Activated naive CD4-positive, alpha-beta T cell treated with anti-CD3 and anti-CD28 coated beads, Interleukin-2, amount 10 ng/mL, durations not matched to agents 7 days and 5 days (primary cell): ENCODE data around the gene CYTH2.
A peak's percentile ranks its signal among the peaks of the same experiment; 100 is the strongest.

Experiments
- CTCF ChIA-PET: fragments of 350-600 bp; sonication (Branson Sonifier 250); formaldehyde crosslinking; loops from one replicate; lab custom pipeline; 2021; ENCODE audit warnings: antibody characterized with exemption; lab: Charles Lee
- DNase-seq: peaks from one replicate; pipeline ENCODE4 v3.0.0-alpha.2; 2020
- H3K27ac Mint-ChIP-seq: one replicate; pipeline ENCODE4 v1.8.0; 2021; ENCODE audit warnings: mild to moderate bottlenecking, moderate library complexity, mixed read lengths
- H3K27me3 Mint-ChIP-seq: one replicate; pipeline ENCODE4 v1.8.0; 2021; ENCODE audit warnings: mild to moderate bottlenecking, mixed read lengths
- H3K36me3 Mint-ChIP-seq: one replicate; pipeline ENCODE4 v1.8.0; 2021; ENCODE audit warnings: mixed read lengths
- H3K4me1 Mint-ChIP-seq: one replicate; pipeline ENCODE4 v1.8.0; 2021; ENCODE audit warnings: mixed read lengths
- H3K4me3 Mint-ChIP-seq: one replicate; pipeline ENCODE4 v1.8.0; 2021; ENCODE audit warnings: mild to moderate bottlenecking, moderate library complexity, mixed read lengths
- H3K9me3 Mint-ChIP-seq: one replicate; pipeline ENCODE4 v1.8.0; 2021; ENCODE audit warnings: mixed read lengths

CYTH2 gene

GRCh38 chr19:48461982-48462655 lies 7.0 kb upstream of the CYTH2 start:
- H3K27ac Mint-ChIP-seq = no peak overlapping the region
- no peaks in the 10 kb centered on the region for H3K9me3 Mint-ChIP-seq
- H3K27me3 Mint-ChIP-seq = peaks cover 7% of the 10 kb centered on the region
- H3K36me3 Mint-ChIP-seq = peaks cover 7% of the 10 kb centered on the region
- H3K4me1 Mint-ChIP-seq = no peaks in the 10 kb centered on the region
- DNase-seq = no peak
- CTCF ChIA-PET = no interaction called here
- H3K4me3 Mint-ChIP-seq = no peak overlapping the region

DNA sequence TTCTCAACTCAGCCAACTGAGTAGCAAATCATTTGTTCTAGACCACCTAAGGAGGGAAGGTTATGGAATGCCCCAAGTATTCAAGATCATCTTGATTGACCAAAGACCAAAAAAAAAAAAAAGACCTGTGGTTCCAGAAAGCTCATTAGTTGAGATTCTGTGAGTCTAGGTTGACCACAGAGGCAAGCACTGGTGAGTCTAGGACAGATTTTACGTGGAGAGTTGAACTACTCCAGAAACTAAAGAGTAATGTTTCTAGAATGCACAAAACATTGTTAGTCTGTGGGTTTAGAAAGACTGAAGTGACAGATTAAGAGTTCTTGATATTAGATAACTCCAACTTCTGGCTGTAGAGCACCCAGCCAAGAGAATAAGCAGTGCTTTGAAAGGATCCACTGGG lies 4.0 kb upstream of the CYTH2 start:
- Mint-ChIP-seq H3K36me3 (peaks cover 3% of the 10 kb centered on the region), H3K4me1 (peaks cover 14% of the 10 kb centered on the region), H3K4me3 (no peak overlapping the region), H3K9me3 (no peaks in the 10 kb centered on the region), H3K27ac (no peak overlapping the region), H3K27me3 (peaks cover 7% of the 10 kb centered on the region)
- CTCF ChIA-PET = no interaction called here
- DNase-seq = no peak

- peaks cover 7% of the 10 kb centered on the region for H3K27me3 Mint-ChIP-seq
- no peaks in the 10 kb centered on the region for H3K9me3 Mint-ChIP-seq
- H3K4me1 Mint-ChIP-seq = peaks cover 21% of the 10 kb centered on the region
- CTCF ChIA-PET = interaction anchor here (1.1 kb wide), 1 partner anchor 76 kb away, joined by 3 read pairs; the partner anchor contains the start of gene KDELR1
- peaks cover 11% of the 10 kb centered on the region for H3K36me3 Mint-ChIP-seq
- H3K4me3 Mint-ChIP-seq = no peak overlapping the region
- no peak overlapping the region for H3K27ac Mint-ChIP-seq
- DNase-seq = no peak
These were observed 2.4 kb upstream of the CYTH2 start for GRCh38 chr19:48466561-48467325.

GRCh38 chr19:48468772-48469288 lies 339 bp upstream of the CYTH2 start:
- peak; percentile 100 for DNase-seq
- Mint-ChIP-seq H3K9me3 (no peaks in the 10 kb centered on the region), H3K27me3 (peaks cover 7% of the 10 kb centered on the region), H3K27ac (peak overlapping the region; percentile 91), H3K36me3 (peaks cover 26% of the 10 kb centered on the region), H3K4me3 (peak overlapping the region; percentile 83), H3K4me1 (peaks cover 21% of the 10 kb centered on the region)
- CTCF ChIA-PET = no interaction called here

- Mint-ChIP-seq H3K4me1 (peaks cover 21% of the 10 kb centered on the region), H3K27me3 (peaks cover 7% of the 10 kb centered on the region), H3K4me3 (peak overlapping the region; percentile 83), H3K9me3 (no peaks in the 10 kb centered on the region), H3K27ac (peak overlapping the region; percentile 81), H3K36me3 (peaks cover 33% of the 10 kb centered on the region)
- no peak for DNase-seq
- CTCF ChIA-PET = interaction anchor here (1.4 to 2.1 kb wide), 2 partner anchors 20 to 114 kb away, joined by 3 to 8 read pairs; no protein-coding TSS in a partner anchor
These were observed 938 bp downstream of the CYTH2 start for GRCh38 chr19:48469934-48470680.

- Mint-ChIP-seq H3K27me3 (peaks cover 4% of the 10 kb centered on the region), H3K4me3 (peak overlapping the region; percentile 83), H3K27ac (peak overlapping the region; percentile 31), H3K36me3 (peaks cover 38% of the 10 kb centered on the region), H3K4me1 (peaks cover 21% of the 10 kb centered on the region), H3K9me3 (no peaks in the 10 kb centered on the region)
- CTCF ChIA-PET = interaction anchor here (0.6 to 2.1 kb wide), 3 partner anchors 15 to 113 kb away, joined by 3 to 8 read pairs (median 3); no protein-coding TSS in a partner anchor
- no peak for DNase-seq
These were observed 1.7 kb downstream of the CYTH2 start for GRCh38 chr19:48470856-48471255.

GRCh38 chr19:48471836-48472235 lies 2.7 kb downstream of the CYTH2 start:
- Mint-ChIP-seq H3K4me1 (peaks cover 21% of the 10 kb centered on the region), H3K27me3 (peaks cover under 1% of the 10 kb centered on the region), H3K27ac (no peak overlapping the region), H3K36me3 (peaks cover 43% of the 10 kb centered on the region), H3K4me3 (no peak overlapping the region), H3K9me3 (no peaks in the 10 kb centered on the region)
- no peak for DNase-seq
- CTCF ChIA-PET = no interaction called here

DNA sequence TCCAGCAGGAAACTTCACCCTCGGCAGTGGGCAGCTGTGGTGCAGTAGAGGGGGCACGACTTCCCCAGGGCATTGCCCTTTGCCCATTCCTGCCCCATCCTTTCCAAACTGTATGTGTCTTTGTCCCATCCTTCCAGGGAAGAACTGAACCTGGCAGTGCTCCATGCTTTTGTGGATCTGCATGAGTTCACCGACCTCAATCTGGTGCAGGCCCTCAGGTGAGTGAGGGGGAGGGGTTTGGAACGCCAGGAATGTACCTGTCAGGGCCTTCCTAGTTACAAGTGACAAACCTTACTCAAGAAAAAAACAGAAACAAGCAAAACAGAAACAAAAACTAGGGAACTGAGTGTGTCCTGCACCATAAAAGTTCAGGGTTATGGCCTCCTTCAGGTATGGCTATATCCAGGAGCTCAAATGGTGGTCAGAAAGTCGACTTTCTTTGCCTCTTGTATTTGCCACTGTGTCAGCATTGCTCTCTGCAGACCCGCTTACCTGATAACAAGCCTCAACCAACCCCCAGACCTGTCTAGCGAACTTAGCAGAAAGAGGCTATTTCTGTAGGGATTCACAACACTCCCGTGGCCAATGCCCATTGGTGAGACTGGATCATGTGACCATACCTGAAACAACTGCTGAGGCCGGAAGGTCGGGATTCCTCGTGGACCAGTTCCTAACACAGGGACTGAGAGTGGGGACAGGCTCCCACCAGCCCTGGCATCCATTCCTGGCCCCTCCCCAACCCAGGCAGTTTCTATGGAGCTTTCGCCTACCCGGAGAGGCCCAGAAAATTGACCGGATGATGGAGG lies 4.2 kb downstream of the CYTH2 start:
- Mint-ChIP-seq H3K27ac (no peak overlapping the region), H3K9me3 (no peaks in the 10 kb centered on the region), H3K36me3 (peaks cover 43% of the 10 kb centered on the region), H3K4me1 (peaks cover 14% of the 10 kb centered on the region), H3K4me3 (no peak overlapping the region), H3K27me3 (no peaks in the 10 kb centered on the region)
- DNase-seq = no peak
- CTCF ChIA-PET = interaction anchor here (1.0 kb wide), 1 partner anchor 17 kb away, joined by 5 read pairs; no protein-coding TSS in a partner anchor

GRCh38 chr19:48474084-48474592 lies 5.0 kb downstream of the CYTH2 start:
- H3K27me3 Mint-ChIP-seq = no peaks in the 10 kb centered on the region
- H3K4me1 Mint-ChIP-seq = peaks cover 11% of the 10 kb centered on the region
- H3K36me3 Mint-ChIP-seq = peaks cover 45% of the 10 kb centered on the region
- no peak overlapping the region for H3K4me3 Mint-ChIP-seq
- no peak overlapping the region for H3K27ac Mint-ChIP-seq
- no peaks in the 10 kb centered on the region for H3K9me3 Mint-ChIP-seq
- DNase-seq = no peak
- CTCF ChIA-PET = no interaction called here

GRCh38 chr19:48475369-48476068 lies 6.3 kb downstream of the CYTH2 start:
- H3K27ac Mint-ChIP-seq = peak overlapping the region; percentile 75
- no peak overlapping the region for H3K4me3 Mint-ChIP-seq
- H3K27me3 Mint-ChIP-seq = no peaks in the 10 kb centered on the region
- CTCF ChIA-PET = no interaction called here
- H3K4me1 Mint-ChIP-seq = peaks cover 14% of the 10 kb centered on the region
- peaks cover 54% of the 10 kb centered on the region for H3K36me3 Mint-ChIP-seq
- no peak for DNase-seq
- no peaks in the 10 kb centered on the region for H3K9me3 Mint-ChIP-seq

DNA sequence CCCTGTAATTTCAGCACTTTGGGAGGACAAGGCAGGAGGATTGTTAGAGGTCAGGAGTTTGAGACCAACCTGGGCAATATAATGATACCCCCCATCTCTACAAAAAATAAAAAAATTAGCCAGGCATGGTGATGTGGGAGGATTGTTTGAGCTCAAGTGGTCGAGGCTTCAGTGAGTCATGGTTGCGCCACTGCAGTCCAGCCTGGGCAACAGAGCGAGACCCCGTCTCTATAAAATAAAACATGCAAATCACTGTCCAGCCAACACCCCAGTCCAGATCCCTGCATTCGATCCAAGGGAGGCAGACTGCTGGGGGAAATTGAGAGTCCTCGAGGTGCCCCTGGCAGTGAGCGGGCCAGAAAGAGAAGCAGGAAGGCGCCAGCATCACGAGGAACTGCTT lies 7.0 kb downstream of the CYTH2 start:
- Mint-ChIP-seq H3K4me3 (no peak overlapping the region), H3K27ac (no peak overlapping the region), H3K36me3 (peaks cover 49% of the 10 kb centered on the region), H3K4me1 (peaks cover 16% of the 10 kb centered on the region), H3K9me3 (no peaks in the 10 kb centered on the region), H3K27me3 (no peaks in the 10 kb centered on the region)
- DNase-seq = no peak
- CTCF ChIA-PET = no interaction called here

DNA sequence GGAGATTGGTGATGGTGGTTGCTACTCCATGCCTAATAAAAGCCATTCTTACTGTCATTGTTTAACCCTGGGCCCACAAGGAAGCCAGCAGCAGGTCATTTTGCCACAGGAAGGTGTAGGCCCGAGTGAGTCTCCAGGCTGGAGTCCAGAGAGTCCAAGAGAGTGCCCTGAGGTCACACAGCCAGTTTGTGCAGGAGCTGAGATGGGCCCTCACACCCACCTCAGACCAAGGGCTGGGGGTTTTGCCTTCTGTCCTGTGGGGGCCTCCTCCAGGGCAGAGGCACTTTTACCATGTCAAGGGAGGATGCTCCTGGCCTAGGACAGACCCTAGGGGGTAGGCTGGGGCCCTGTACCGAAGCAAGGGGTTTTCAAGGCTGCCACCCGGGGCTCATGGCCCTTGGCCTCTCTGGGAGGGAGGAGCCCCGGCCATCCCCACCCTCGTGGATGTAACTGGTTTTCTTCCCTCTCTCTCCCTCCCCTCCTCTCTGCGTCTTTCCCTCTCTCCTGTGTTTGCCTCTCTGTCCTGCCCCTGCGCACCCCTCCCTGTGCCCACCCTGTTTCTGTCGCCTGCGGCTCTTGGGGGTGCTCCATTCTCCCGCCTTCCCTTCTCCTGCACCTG lies 8.0 kb downstream of the CYTH2 start:
- Mint-ChIP-seq H3K36me3 (peaks cover 41% of the 10 kb centered on the region), H3K4me1 (peaks cover 26% of the 10 kb centered on the region), H3K27ac (no peak overlapping the region), H3K9me3 (no peaks in the 10 kb centered on the region), H3K4me3 (no peak overlapping the region), H3K27me3 (no peaks in the 10 kb centered on the region)
- DNase-seq = no peak
- CTCF ChIA-PET = no interaction called here
